Caco-2 (cell line): ENCODE results near the gene LGALS16. TPM values are rescaled to one million over a fixed set of nuclear protein-coding genes. Genes with fewer than 3 reads are reported as not detected.
A peak's percentile ranks its signal among the peaks of the same experiment; 100 is the strongest.

Experiments
- BruUV-seq: library from RNA; stranded (reverse); fragments of 400-500 nt; replicated peaks from 2 replicates; lab custom pipeline; 2021; lab: Mats Ljungman, UMichigan
- CTCF ChIA-PET: fragments of 300-600 bp; sonication (Branson Sonifier 250); formaldehyde crosslinking; loops from one replicate; lab custom pipeline; 2022; ENCODE audit warnings: antibody characterized with exemption; lab: Charles Lee
- POLR2A ChIA-PET: fragments of 300-600 bp; sonication (Branson Sonifier 250); formaldehyde crosslinking; loops from one replicate; lab custom pipeline; 2022; ENCODE audit warnings: antibody characterized with exemption; lab: Charles Lee
- DNase-seq, 2 experiments: peaks; one replicate each; pipeline versions ENCODE4 v3.0.0 to v3.0.0-alpha.2; 2020 to 2022
- H3K27me3 ChIP-seq: replicated peaks from 2 replicates; pipeline ENCODE4 v1.6.0; 2011; ENCODE audit warnings: low read length; ENCODE audit not compliant: control insufficient read depth, insufficient read depth
- H3K36me3 ChIP-seq: 2 replicates; pipeline ENCODE4 v1.5.1; 2011; ENCODE audit warnings: low read length; ENCODE audit not compliant: control insufficient read depth, insufficient read depth
- H3K4me1 ChIP-seq: fragments of 250-450 bp; sonication (Bioruptor Pico); 2 replicates; pipeline ENCODE4 v1.5.1; 2020; ENCODE audit warnings: mild to moderate bottlenecking
- H3K4me3 ChIP-seq: 2 replicates; pipeline ENCODE4 v1.5.1; 2011; ENCODE audit warnings: low read depth, mild to moderate bottlenecking, control low read depth, low read length
- H3K9me3 ChIP-seq: fragments of 250-450 bp; sonication (Bioruptor Pico); 2 replicates; pipeline ENCODE4 v1.5.1; 2020; ENCODE audit warnings: mild to moderate bottlenecking, moderate library complexity
- H3K27ac Mint-ChIP-seq: one replicate; pipeline ENCODE4 v1.8.0; 2022; ENCODE audit warnings: mixed read lengths; ENCODE audit not compliant: unreplicated experiment
- H3K27me3 Mint-ChIP-seq: one replicate; pipeline ENCODE4 v1.8.0; 2022; ENCODE audit warnings: mixed read lengths; ENCODE audit not compliant: insufficient read depth, unreplicated experiment
- H3K36me3 Mint-ChIP-seq: one replicate; pipeline ENCODE4 v1.8.0; 2022; ENCODE audit warnings: mild to moderate bottlenecking, mixed read lengths; ENCODE audit not compliant: insufficient read depth, unreplicated experiment
- H3K4me1 Mint-ChIP-seq: one replicate; pipeline ENCODE4 v1.8.0; 2022; ENCODE audit warnings: low read depth, mixed read lengths; ENCODE audit not compliant: unreplicated experiment
- H3K4me3 Mint-ChIP-seq: one replicate; pipeline ENCODE4 v1.8.0; 2022; ENCODE audit warnings: mild to moderate bottlenecking, moderate library complexity, mixed read lengths; ENCODE audit not compliant: unreplicated experiment
- H3K9me3 Mint-ChIP-seq: one replicate; pipeline ENCODE4 v1.8.0; 2022; ENCODE audit warnings: mixed read lengths; ENCODE audit not compliant: unreplicated experiment
- CTCF ChIP-seq, 2 experiments: fragments of 200-600 bp in 1 of 2; IDR thresholded peaks; 1 replicate in 1 of 2; 2 replicates in 1 of 2; pipeline versions ENCODE4 v1.5.1 to v1.8.0; 2011 to 2022; ENCODE audit warnings: antibody characterized with exemption in 1 of 2, control low read depth in 1 of 2, inconsistent platforms in 1 of 2, low read depth in 1 of 2, low read length in 1 of 2, mild to moderate bottlenecking in 1 of 2, moderate library complexity in 1 of 2; ENCODE audit not compliant: insufficient read depth in 1 of 2, severe bottlenecking in 1 of 2, unreplicated experiment in 1 of 2
- intact Hi-C: fragments of 100-400 bp; cut with micrococcal nuclease; formaldehyde crosslinking; loops from one replicate; pipeline ENCODE4 v1.10.0; 2022; ENCODE audit not compliant: unreplicated experiment
- total RNA-seq: library from RNA; stranded (reverse); gene quantifications from 2 replicates; pipeline ENCODE4 v1.2.3, GENCODE V29; 2022

Gene LGALS16
- total RNA-seq, 1 experiment from 2014 or later, result not detected

GRCh38 chr19:39641773-39642172 lies 13.9 kb upstream of the LGALS16 start:
- POLR2A ChIA-PET, result no interaction called here
- Mint-ChIP-seq H3K27ac (no peak overlapping the region), H3K27me3 (peaks cover 18% of the 10 kb centered on the region), H3K36me3 (no peaks in the 10 kb centered on the region), H3K9me3 (peaks cover 7% of the 10 kb centered on the region), H3K4me1 (no peaks in the 10 kb centered on the region), H3K4me3 (no peak overlapping the region)
- TF ChIP-seq CTCF (IDR thresholded peaks at IDR 0.05; ENCODE audit: insufficient read depth in 1 of 2, low read depth in 1 of 2, low read length in 1 of 2, severe bottlenecking in 1 of 2, unreplicated experiment in 1 of 2), result no peak
- DNase-seq, result no peak
- no peaks in the 10 kb centered on the region for H3K9me3 ChIP-seq
- CTCF ChIA-PET, result no interaction called here
- H3K4me1 ChIP-seq, result no peaks in the 10 kb centered on the region
- intact Hi-C loops, result no loop called here
- no peaks in the 10 kb centered on the region; the same call in 1 of the 2 replicates for H3K27me3 ChIP-seq
- no peaks in the 10 kb centered on the region for H3K36me3 ChIP-seq
- H3K4me3 ChIP-seq, result no peak overlapping the region
- BruUV-seq, result no TSS peak

- POLR2A ChIA-PET, result no interaction called here
Measured at GRCh38 chr19:39643591-39643990, 12.1 kb upstream of the LGALS16 start.

GRCh38 chr19:39645800-39646411 lies 9.8 kb upstream of the LGALS16 start:
- no peaks in the 10 kb centered on the region for H3K4me1 Mint-ChIP-seq
- H3K27me3 Mint-ChIP-seq, result peaks cover 8% of the 10 kb centered on the region
- no peaks in the 10 kb centered on the region; the same call in 1 of the 2 replicates for H3K27me3 ChIP-seq
- ChIA-PET CTCF (no interaction called here), POLR2A (no interaction called here)
- H3K9me3 Mint-ChIP-seq, result peaks cover 7% of the 10 kb centered on the region
- TF ChIP-seq CTCF (IDR thresholded peaks at IDR 0.05; ENCODE audit: insufficient read depth in 1 of 2, low read depth in 1 of 2, low read length in 1 of 2, severe bottlenecking in 1 of 2, unreplicated experiment in 1 of 2), result no peak
- no peak overlapping the region for H3K4me3 ChIP-seq
- intact Hi-C loops, result no loop called here
- H3K36me3 Mint-ChIP-seq, result no peaks in the 10 kb centered on the region
- H3K9me3 ChIP-seq, result no peaks in the 10 kb centered on the region
- DNase-seq, result peak in 1 of 2 experiments; percentile 62
- no TSS peak for BruUV-seq
- H3K36me3 ChIP-seq, result no peaks in the 10 kb centered on the region
- no peak overlapping the region for H3K4me3 Mint-ChIP-seq
- H3K4me1 ChIP-seq, result no peaks in the 10 kb centered on the region
- H3K27ac Mint-ChIP-seq, result no peak overlapping the region

More at GRCh38 chr19:39643591-39643990, 12.1 kb upstream of the LGALS16 start:
- H3K27ac Mint-ChIP-seq, result no peak overlapping the region
- no peaks in the 10 kb centered on the region for H3K36me3 ChIP-seq
- no peaks in the 10 kb centered on the region for H3K4me1 Mint-ChIP-seq
- H3K36me3 Mint-ChIP-seq, result no peaks in the 10 kb centered on the region
- no peaks in the 10 kb centered on the region for H3K4me1 ChIP-seq
- CTCF ChIA-PET, result no interaction called here
- no peaks in the 10 kb centered on the region for H3K9me3 ChIP-seq
- H3K27me3 Mint-ChIP-seq, result peaks cover 13% of the 10 kb centered on the region
- no peak for TF ChIP-seq CTCF (IDR thresholded peaks at IDR 0.05; ENCODE audit: insufficient read depth in 1 of 2, low read depth in 1 of 2, low read length in 1 of 2, severe bottlenecking in 1 of 2, unreplicated experiment in 1 of 2)
- no peak overlapping the region for H3K4me3 Mint-ChIP-seq
- H3K9me3 Mint-ChIP-seq, result peaks cover 7% of the 10 kb centered on the region
- DNase-seq, result no peak
- no TSS peak for BruUV-seq
- H3K27me3 ChIP-seq, result no peaks in the 10 kb centered on the region; the same call in 1 of the 2 replicates
- H3K4me3 ChIP-seq, result no peak overlapping the region
- intact Hi-C loops, result no loop called here
